Measurements from ENCODE around the gene KRTAP4-16. TPM values are rescaled to one million over a fixed set of nuclear protein-coding genes. Genes with fewer than 3 reads are reported as not detected.
A peak's percentile ranks its signal among the peaks of the same experiment; 100 is the strongest.
"Not testable (repeated sequence)": the region's sequence is repeated elsewhere in the genome, so short reads cannot be mapped to it uniquely, and the experiment has no call there.

The KRTAP4-16 gene
- total RNA-seq, 6 donors from 2014 or later: not detected

- H3K36me3 ChIP-seq: no peaks in the 10 kb centered on the region
Measured at GRCh38 chr17:41147531-41148204, 45.7 kb upstream of the KRTAP4-16 start.

GRCh38 chr17:41145261-41145660, 43.3 kb upstream of the KRTAP4-16 start:
- WGBS, 2 donors: 78 to 90% methylated on average over 2 of the region's 2 CpGs
- H3K36me3 ChIP-seq: no peaks in the 10 kb centered on the region

More at GRCh38 chr17:41147531-41148204, 45.7 kb upstream of the KRTAP4-16 start:
- TF ChIP-seq POLR2AphosphoS5 (IDR thresholded peaks at IDR 0.05): no peak
- no peak overlapping the region for H3K27ac ChIP-seq
- peaks cover 4 to 16% (median 7%) of the 10 kb centered on the region in 4 donors for H3K9me3 ChIP-seq
- H3K27me3 ChIP-seq: no peaks in the 10 kb centered on the region
- DNase-seq: no peak
- 79 to 89% methylated on average over 2 of the region's 2 CpGs for WGBS, 2 donors
- no peak overlapping the region for H3K4me3 ChIP-seq
- H3K4me1 ChIP-seq: no peaks in the 10 kb centered on the region
- no peak for ATAC-seq (ENCODE audit: low FRiP score in 2 of 2)

DNA sequence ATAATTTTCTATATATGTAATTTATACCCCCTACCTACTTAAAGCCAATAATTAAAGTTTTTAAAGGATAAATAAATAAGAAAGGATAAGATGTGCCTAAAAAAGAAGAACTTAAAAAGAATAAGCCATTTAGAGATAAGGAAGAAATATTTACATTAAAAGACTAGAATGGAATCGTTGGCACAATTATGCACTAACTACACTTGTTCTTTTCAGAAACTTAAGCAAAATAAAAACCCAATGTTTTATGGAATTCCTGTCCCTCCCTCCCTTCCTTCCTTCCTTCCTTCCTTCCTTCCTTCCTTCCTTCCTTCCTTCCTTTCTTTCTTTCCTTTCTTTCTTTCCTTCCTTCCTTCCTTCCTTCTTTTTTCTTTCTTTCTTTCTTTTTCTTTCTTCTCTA, 42.8 kb upstream of the KRTAP4-16 start:
- H3K9me3 ChIP-seq: peaks cover 4 to 27% (median 13%) of the 10 kb centered on the region in 4 donors
- DNase-seq (no peak), ATAC-seq (ENCODE audit: low FRiP score in 2 of 2) (no peak)
- 72% methylated on average over 1 of the region's 1 CpG for WGBS, 2 donors
- H3K27me3 ChIP-seq: no peaks in the 10 kb centered on the region
- no peaks in the 10 kb centered on the region for H3K4me1 ChIP-seq
- TF ChIP-seq POLR2AphosphoS5 (IDR thresholded peaks at IDR 0.05) (no peak), POLR2A (IDR thresholded peaks at IDR 0.05) (no peak), EP300 (IDR thresholded peaks at IDR 0.05) (no peak), CTCF (IDR thresholded peaks at IDR 0.05) (no peak)
- no peak overlapping the region for H3K4me3 ChIP-seq
- no peaks in the 10 kb centered on the region for H3K36me3 ChIP-seq
- H3K27ac ChIP-seq: no peak overlapping the region

More at GRCh38 chr17:41145261-41145660, 43.3 kb upstream of the KRTAP4-16 start:
- ATAC-seq (ENCODE audit: low FRiP score in 2 of 2) (no peak), DNase-seq (no peak)
- no peak overlapping the region for H3K4me3 ChIP-seq
- no peaks in the 10 kb centered on the region for H3K4me1 ChIP-seq
- no peak overlapping the region for H3K27ac ChIP-seq
- no peaks in the 10 kb centered on the region for H3K27me3 ChIP-seq
- no peak for TF ChIP-seq POLR2AphosphoS5 (IDR thresholded peaks at IDR 0.05)
- peaks cover 4 to 23% (median 8%) of the 10 kb centered on the region in 4 donors for H3K9me3 ChIP-seq

DNA sequence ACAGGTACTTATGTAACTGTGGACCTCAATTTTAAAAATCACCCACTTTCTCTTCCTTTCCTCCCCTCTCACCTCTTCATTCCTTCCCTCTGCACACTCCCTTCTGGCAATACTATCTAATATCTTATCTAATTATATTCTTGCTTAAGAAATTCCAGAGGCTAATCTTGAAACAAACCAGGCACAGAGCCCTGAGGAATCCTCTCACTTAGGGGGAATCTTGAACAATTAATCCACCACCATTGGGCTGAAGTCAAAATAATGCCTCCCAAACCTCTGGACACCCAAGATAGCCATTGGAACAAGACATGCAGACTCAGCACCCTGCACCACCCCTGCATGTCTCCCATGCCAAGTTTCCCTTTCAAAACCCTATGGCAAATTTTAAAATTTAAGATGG, 39.4 kb upstream of the KRTAP4-16 start:
- peaks cover 4 to 29% (median 13%) of the 10 kb centered on the region in 4 donors for H3K9me3 ChIP-seq
- TF ChIP-seq CTCF (IDR thresholded peaks at IDR 0.05): no peak
- no peak for TF ChIP-seq EP300 (IDR thresholded peaks at IDR 0.05)
- no peak for TF ChIP-seq POLR2A (IDR thresholded peaks at IDR 0.05)
- TF ChIP-seq POLR2AphosphoS5 (IDR thresholded peaks at IDR 0.05): no peak
- no peaks in the 10 kb centered on the region for H3K36me3 ChIP-seq
- ATAC-seq (ENCODE audit: low FRiP score in 2 of 2) (no peak), DNase-seq (no peak)
- no peak overlapping the region for H3K27ac ChIP-seq
- no peak overlapping the region for H3K4me3 ChIP-seq
- H3K27me3 ChIP-seq: no peaks in the 10 kb centered on the region
- H3K4me1 ChIP-seq: no peaks in the 10 kb centered on the region

- Histone ChIP-seq H3K27me3 (no peaks in the 10 kb centered on the region), H3K27ac (no peak within 1 kb of the TSS), H3K4me1 (no peaks in the 10 kb centered on the region), H3K36me3 (no peaks in the 10 kb centered on the region), H3K4me3 (no peak within 1 kb of the TSS), H3K9me3 (peaks cover 4 to 29% (median 13%) of the 10 kb centered on the region in 4 donors)
- no peak for TF ChIP-seq CTCF (IDR thresholded peaks at IDR 0.05)
- DNase-seq: no peak
- ATAC-seq (ENCODE audit: low FRiP score in 2 of 2): no peak
- WGBS, 2 donors: 77 to 84% methylated on average over 3 to 6 of the region's 6 CpGs
Measured at GRCh38 chr17:41140360-41141131, 38.5 kb upstream of the KRTAP4-16 start, which contains the start of gene KRTAP4-6. KRTAP4-6 (minus strand) TSS chr17:41140544; CDS start chr17:41140487, 57 bp downstream.

GRCh38 chr17:41139865-41140264, 37.9 kb upstream of the KRTAP4-16 start:
- ATAC-seq (ENCODE audit: low FRiP score in 2 of 2); H3K27me3 ChIP-seq; H3K36me3 ChIP-seq; H3K4me3 ChIP-seq; H3K4me1 ChIP-seq; H3K27ac ChIP-seq: not testable (repeated sequence)
- WGBS, 2 donors: 79 to 88% methylated on average over 9 to 12 of the region's 12 CpGs
- H3K9me3 ChIP-seq: peaks cover 4 to 29% (median 13%) of the 10 kb centered on the region in 4 donors
- peak in 1 of 2 donors; percentile 77 for DNase-seq
